OCI-LY7 (cell line): ENCODE measurements around the gene EXT2. TPM values are rescaled to one million over a fixed set of nuclear protein-coding genes. Genes with fewer than 3 reads are reported as not detected.

Source experiments
- BruUV-seq: library from RNA; stranded (reverse); fragments of 400-500 nt; replicated peaks from 2 replicates; lab custom pipeline; 2021; lab: Mats Ljungman, UMichigan
- CTCF ChIA-PET: fragments of 300-600 bp; sonication (Branson Sonifier 250); formaldehyde crosslinking; loops from one replicate; lab custom pipeline; 2022; ENCODE audit warnings: antibody characterized with exemption; ENCODE audit not compliant: unreplicated experiment; lab: Charles Lee
- POLR2A ChIA-PET: fragments of 300-600 bp; sonication (Branson Sonifier 250); formaldehyde crosslinking; loops from one replicate; lab custom pipeline; 2022; ENCODE audit warnings: antibody characterized with exemption; lab: Charles Lee
- DNase-seq: peaks from one replicate; pipeline ENCODE4 v3.0.0-alpha.2; 2015; ENCODE audit warnings: low spot score
- H2AFZ ChIP-seq: fragments of 200-600 bp; sonication (generic), shearing (Covaris generic); 2 replicates; pipeline ENCODE4 v1.6.1; 2014; ENCODE audit warnings: mild to moderate bottlenecking, antibody characterized with exemption, low read length, moderate library complexity
- H3K27ac ChIP-seq: fragments of 200-600 bp; sonication (generic); 2 replicates; pipeline ENCODE4 v1.5.1; 2014; ENCODE audit warnings: mixed run types, low read depth, mild to moderate bottlenecking, moderate library complexity, low read length, inconsistent platforms; ENCODE audit not compliant: poor library complexity, severe bottlenecking
- H3K36me3 ChIP-seq: fragments of 200-600 bp; sonication (generic); 2 replicates; pipeline ENCODE4 v1.6.1; 2014; ENCODE audit warnings: mild to moderate bottlenecking, antibody characterized with exemption, low read length, moderate library complexity, mixed read lengths; ENCODE audit not compliant: insufficient read depth
- H3K4me1 ChIP-seq: fragments of 200-600 bp; sonication (generic); 2 replicates; pipeline ENCODE4 v1.5.1; 2014; ENCODE audit warnings: mild to moderate bottlenecking, low read length; ENCODE audit not compliant: insufficient read depth, poor library complexity, severe bottlenecking
- H3K4me2 ChIP-seq: fragments of 200-600 bp; sonication (generic); 2 replicates; pipeline ENCODE4 v1.6.1; 2014; ENCODE audit warnings: mild to moderate bottlenecking, low read length
- H3K4me3 ChIP-seq: fragments of 200-600 bp; sonication (generic); 2 replicates; pipeline ENCODE4 v1.5.1; 2014; ENCODE audit warnings: mild to moderate bottlenecking, low read depth, low read length; ENCODE audit not compliant: poor library complexity, severe bottlenecking
- H3K79me2 ChIP-seq: fragments of 200-600 bp; sonication (generic); 2 replicates; pipeline ENCODE4 v1.6.1; 2016; ENCODE audit warnings: low read depth, mild to moderate bottlenecking, low read length, moderate library complexity, mixed read lengths; ENCODE audit not compliant: insufficient read depth
- H3K9me2 ChIP-seq: fragments of 200-600 bp; sonication (generic); 2 replicates; pipeline ENCODE4 v1.6.1; 2016; ENCODE audit warnings: mild to moderate bottlenecking, low read length, mixed read lengths; ENCODE audit not compliant: insufficient read depth
- H3K9me3 ChIP-seq: fragments of 200-600 bp; sonication (generic); 2 replicates; pipeline ENCODE4 v1.6.1; 2014; ENCODE audit warnings: mild to moderate bottlenecking, mixed run types, low read length, mixed read lengths
- H4K20me1 ChIP-seq: fragments of 200-600 bp; sonication (generic); 2 replicates; pipeline ENCODE4 v1.6.1; 2014; ENCODE audit warnings: mild to moderate bottlenecking, antibody characterized with exemption, low read length, moderate library complexity, mixed read lengths; ENCODE audit not compliant: insufficient read depth
- CTCF ChIP-seq: fragments of 200-600 bp; sonication (generic); conservative IDR thresholded peaks from 2 replicates; pipeline ENCODE4 v1.5.1; 2014; ENCODE audit warnings: mild to moderate bottlenecking, antibody characterized with exemption, low read length, moderate library complexity, mixed read lengths
- EZH2phosphoT487 ChIP-seq: fragments of 200-600 bp; sonication (generic); IDR thresholded peaks from 2 replicates; pipeline ENCODE4 v1.6.1; 2018; ENCODE audit warnings: low read depth, borderline replicate concordance, mild to moderate bottlenecking, mixed run types, antibody characterized with exemption, low read length, moderate library complexity, mixed read lengths
- intact Hi-C: fragments of 100-400 bp; cut with micrococcal nuclease; formaldehyde crosslinking; loops from one replicate; pipeline ENCODE4 v1.10.0; 2022; ENCODE audit not compliant: unreplicated experiment
- total RNA-seq, 2 experiments: library from RNA; depleted of rRNA in 1 of 2; stranded (reverse); fragments of >200 nt in 1 of 2; shearing (Covaris generic) in 1 of 2; gene quantifications; 2 replicates each; pipeline ENCODE4 v1.2.3, GENCODE V29; 2014 to 2022

EXT2 gene
- total RNA-seq, 2 experiments from 2014 or later, result 22.3 to 31.8 TPM

- no peak overlapping the region for H3K27ac ChIP-seq
- H4K20me1 ChIP-seq, result no peaks in the 10 kb centered on the region
- no peaks in the 10 kb centered on the region for H3K9me3 ChIP-seq
- ChIA-PET POLR2A (no interaction called here), CTCF (no interaction called here)
- H3K4me2 ChIP-seq, result no peak overlapping the region
- H3K79me2 ChIP-seq, result no peaks in the 10 kb centered on the region
- BruUV-seq, result no TSS peak
- no peak overlapping the region for H2AFZ ChIP-seq
- no peaks in the 10 kb centered on the region for H3K9me2 ChIP-seq
- H3K4me1 ChIP-seq, result no peaks in the 10 kb centered on the region
- H3K4me3 ChIP-seq, result no peak overlapping the region
- DNase-seq, result no peak
- no peaks in the 10 kb centered on the region for H3K36me3 ChIP-seq
- intact Hi-C loops, result no loop called here
- TF ChIP-seq CTCF, result no peak
- TF ChIP-seq EZH2phosphoT487, result no peak
These were observed 175.8 kb downstream of the EXT2 start for GRCh38 chr11:44271286-44271685.

- Histone ChIP-seq H3K79me2 (no peaks in the 10 kb centered on the region), H3K36me3 (no peaks in the 10 kb centered on the region), H4K20me1 (no peaks in the 10 kb centered on the region), H3K4me2 (no peak overlapping the region), H3K9me3 (no peaks in the 10 kb centered on the region), H2AFZ (no peak overlapping the region), H3K9me2 (no peaks in the 10 kb centered on the region), H3K4me1 (no peaks in the 10 kb centered on the region), H3K4me3 (no peak overlapping the region), H3K27ac (no peak overlapping the region)
- CTCF ChIA-PET, result no interaction called here
- BruUV-seq, result no TSS peak
- TF ChIP-seq CTCF (no peak), EZH2phosphoT487 (no peak)
- intact Hi-C loops, result no loop called here
- POLR2A ChIA-PET, result interaction anchor here (0.6 kb wide), 1 partner anchor 129 kb away, joined by 3 read pairs; no protein-coding TSS in a partner anchor
- no peak for DNase-seq
These were observed 178.9 kb downstream of the EXT2 start for GRCh38 chr11:44274404-44274803.

DNA sequence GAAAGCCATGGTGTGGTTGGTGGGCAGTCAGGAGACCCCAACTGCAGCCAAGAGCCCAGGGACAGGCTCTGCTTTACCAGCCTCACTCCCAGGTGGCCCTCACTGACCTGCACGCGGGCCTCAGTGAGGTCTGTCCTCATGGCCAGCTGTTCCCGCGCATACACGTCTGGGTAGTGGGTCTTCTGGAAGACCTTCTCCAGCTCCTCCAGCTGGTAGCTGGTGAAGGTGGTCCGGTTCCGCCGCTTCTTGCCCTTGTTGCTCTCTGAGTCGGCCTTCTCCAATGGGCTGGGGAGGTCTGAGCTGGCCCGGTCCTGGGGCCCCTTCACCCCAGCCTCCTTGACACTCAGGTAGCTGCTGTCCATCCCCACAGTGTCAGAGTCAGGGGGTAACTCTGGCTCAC, 179.8 kb downstream of the EXT2 start:
- CTCF ChIA-PET, result no interaction called here

More for the DNA sequence above, 179.8 kb downstream of the EXT2 start:
- Histone ChIP-seq H3K36me3 (no peaks in the 10 kb centered on the region), H3K9me3 (no peaks in the 10 kb centered on the region), H3K27ac (no peak overlapping the region), H2AFZ (no peak overlapping the region), H3K4me2 (no peak overlapping the region), H3K79me2 (no peaks in the 10 kb centered on the region), H3K4me3 (no peak overlapping the region), H3K9me2 (no peaks in the 10 kb centered on the region), H4K20me1 (no peaks in the 10 kb centered on the region), H3K4me1 (no peaks in the 10 kb centered on the region)
- no TSS peak for BruUV-seq
- POLR2A ChIA-PET, result interaction anchor here (0.6 to 0.7 kb wide), 2 partner anchors 28 to 1275 kb away, joined by 3 to 5 read pairs; no protein-coding TSS in a partner anchor
- TF ChIP-seq EZH2phosphoT487 (no peak), CTCF (no peak)
- intact Hi-C loops, result no loop called here
- no peak for DNase-seq
